Pancreas (tissue), 10 donors: ENCODE results near the gene GPX2. TPM values are rescaled to one million over a fixed set of nuclear protein-coding genes. Genes with fewer than 3 reads are reported as not detected.
A peak's percentile ranks its signal among the peaks of the same experiment; 100 is the strongest.

Source experiments
- ATAC-seq, 4 donors: fragments of 200-7000 bp; cut with Tn5 transposase; one replicate each; pipeline versions ENCODE4 v1.8.0 to v1.9.1; 2020; ENCODE audit warnings: mild to moderate bottlenecking in 4 of 4, moderate library complexity in 4 of 4
- DNase-seq, 6 donors: peaks; one replicate each; pipeline ENCODE4 v3.0.0-alpha.2; 2020
- FAIRE-seq: peaks from 2 replicates; lab custom pipeline; 2012; peaks lifted over from hg19 to GRCh38; lab: Jason Lieb, UNC
- H3K27ac ChIP-seq, 4 donors: fragments of 200-600 bp; sonication (generic); 1 replicate in 3 of 4; 2 replicates in 1 of 4; pipeline versions ENCODE4 v1.5.0 to v1.8.0; 2020
- H3K27me3 ChIP-seq, 4 donors: fragments of 200-600 bp; one replicate each; pipeline ENCODE4 v1.8.0; 2021
- H3K36me3 ChIP-seq, 3 donors: fragments of 200-600 bp; sonication (generic) in 1 of 3; one replicate each; pipeline versions ENCODE4 v1.5.0 to v1.8.0; 2020 to 2021
- H3K4me1 ChIP-seq, 3 donors: fragments of 200-600 bp; one replicate each; pipeline ENCODE4 v1.8.0; 2021
- H3K4me3 ChIP-seq, 4 donors: fragments of 200-600 bp; sonication (generic) in 2 of 4; one replicate each; pipeline versions ENCODE4 v1.5.0 to v1.8.0; 2020 to 2021
- H3K9me3 ChIP-seq, 4 donors: fragments of 200-600 bp; one replicate each; pipeline ENCODE4 v1.8.0; 2021
- CTCF ChIP-seq, 4 donors: fragments of 200-600 bp; sonication (generic) in 3 of 4; IDR thresholded peaks; one replicate each; pipeline versions ENCODE4 v1.5.0 to v1.8.0; 2021; ENCODE audit warnings: antibody characterized with exemption in 4 of 4
- WGBS, 2 donors: extraction: QIAGEN DNeasy Blood & Tissue Kit; methylation state at CpG; one replicate each; pipeline ENCODE4 v1.1.7; 2013; 5-methylcytosine and 5-hydroxymethylcytosine counted together
- intact Hi-C, 3 donors: fragments of 100-400 bp; cut with DNase I; formaldehyde crosslinking; loops; one replicate each; pipeline versions ENCODE4 v1.11.1 to v1.14.2; 2022
- polyA plus RNA-seq, 2 donors: library from polyadenylated mRNA; stranded (reverse); fragments of 200-250 nt; gene quantifications; one replicate each; pipeline ENCODE4 v1.2.3, GENCODE V29; 2013
- total RNA-seq, 6 donors: library from RNA; stranded (reverse); fragmentation: NEBNext Ultra II Directional in 4 of 6; extraction: Animal tissue kit (Norgen Biotek cat#: 25700) in 4 of 6; gene quantifications; one replicate each; pipeline versions ENCODE4 v1.2.1 to v1.2.4, GENCODE V29; 2021 to 2023
- donor health status: healthy with polysubstance abuse.
- donor health status: DM: no; HTN: no; CAD: no; lungs with moderate emphysema.
- donor health status: DM: no; HTN: no; CAD: no.
- donor health status: control.
- donor health status: control.
- donor health status: Bipolar disorder and iron deficiency.
- donor health status: DM: yes; HTN: yes; CAD: no.
- donor health status: DM: no; HTN: no; CAD: no.
- donor health status: DM: no; HTN: no; CAD: no.
- donor health status: DM: yes; HTN: yes; CAD: no.

The GPX2 gene
- total RNA-seq: 10 to 100 TPM in 2 of 6 donors, 1 to 10 TPM in 4; 2.6 to 41.9 (median 6.8) TPM
- polyA plus RNA-seq: 10 to 100 TPM; 14.3 to 19.3 TPM

- intact Hi-C loops: no loop called here
- H3K4me1 ChIP-seq: peaks cover 18 to 53% (median 35%) of the 10 kb centered on the region in 3 donors
- 56% methylated on average over 13 of the region's 13 CpGs for WGBS, 2 donors
- no peaks in the 10 kb centered on the region for H3K36me3 ChIP-seq
- TF ChIP-seq CTCF (IDR thresholded peaks at IDR 0.05): no peak
- H3K27ac ChIP-seq: peak within 1 kb of the TSS in 3 of 4 donors; percentile 1 to 79 (median 73)
- DNase-seq (peak in 5 of 6 donors; percentile 72 to 90 (median 79)), FAIRE-seq (peak; percentile 75), ATAC-seq (peak; percentile 65 to 85 (median 83))
- no peaks in the 10 kb centered on the region for H3K27me3 ChIP-seq
- no peaks in the 10 kb centered on the region for H3K9me3 ChIP-seq
- peak within 1 kb of the TSS in 1 of 4 donors; percentile 25 for H3K4me3 ChIP-seq
Measured at GRCh38 chr14:64942531-64943111, at the start of gene GPX2. Gene GPX2 (minus strand): TSS chr14:64942745. CDS start chr14:64942726, 19 bp downstream.

GRCh38 chr14:64990939-64991338 is 48.4 kb upstream of the GPX2 start:
- Histone ChIP-seq H3K4me3 (no peak overlapping the region), H3K9me3 (no peaks in the 10 kb centered on the region), H3K4me1 (peaks cover 7 to 12% (median 10%) of the 10 kb centered on the region in 3 donors), H3K27ac (no peak overlapping the region), H3K36me3 (no peaks in the 10 kb centered on the region), H3K27me3 (no peaks in the 10 kb centered on the region)
- no peak for ATAC-seq
- no peak for FAIRE-seq
- WGBS, 2 donors: 45 to 46% methylated on average over 4 of the region's 4 CpGs
- intact Hi-C loops: no loop called here
- no peak for TF ChIP-seq CTCF (IDR thresholded peaks at IDR 0.05)
- DNase-seq: no peak

- Histone ChIP-seq H3K4me1 (peaks cover 7 to 12% (median 10%) of the 10 kb centered on the region in 3 donors), H3K9me3 (no peaks in the 10 kb centered on the region), H3K27ac (no peak overlapping the region), H3K36me3 (no peaks in the 10 kb centered on the region), H3K4me3 (no peak overlapping the region), H3K27me3 (no peaks in the 10 kb centered on the region)
- ATAC-seq (no peak), DNase-seq (no peak), FAIRE-seq (no peak)
- no peak for TF ChIP-seq CTCF (IDR thresholded peaks at IDR 0.05)
- intact Hi-C loops: no loop called here
- WGBS, 2 donors: 82 to 97% methylated on average over 3 of the region's 3 CpGs
Measured at GRCh38 chr14:64990296-64990695, 47.8 kb upstream of the GPX2 start.

GRCh38 chr14:64987438-64987767 is 44.9 kb upstream of the GPX2 start:
- no peak for FAIRE-seq
- Histone ChIP-seq H3K27ac (peak overlapping the region; percentile 60 to 91 (median 74)), H3K4me1 (peaks cover 7 to 16% (median 10%) of the 10 kb centered on the region in 3 donors), H3K9me3 (no peaks in the 10 kb centered on the region), H3K27me3 (no peaks in the 10 kb centered on the region), H3K4me3 (peak overlapping the region; percentile 32 to 69 (median 62)), H3K36me3 (no peaks in the 10 kb centered on the region)
- TF ChIP-seq CTCF (IDR thresholded peaks at IDR 0.05): no peak
- peak in 1 of 4 donors; percentile 1 for ATAC-seq
- intact Hi-C loops: loop anchor here in 1 of 3 donors (10.0 kb wide), 1 partner anchor 163 kb away; no protein-coding TSS in a partner anchor
- DNase-seq: no peak
- WGBS, 2 donors: 0% methylated on average over 8 of the region's 8 CpGs
